ENCODE measurements around the gene KCNJ16.
A peak's percentile ranks its signal among the peaks of the same experiment; 100 is the strongest.

Gene KCNJ16

DNA sequence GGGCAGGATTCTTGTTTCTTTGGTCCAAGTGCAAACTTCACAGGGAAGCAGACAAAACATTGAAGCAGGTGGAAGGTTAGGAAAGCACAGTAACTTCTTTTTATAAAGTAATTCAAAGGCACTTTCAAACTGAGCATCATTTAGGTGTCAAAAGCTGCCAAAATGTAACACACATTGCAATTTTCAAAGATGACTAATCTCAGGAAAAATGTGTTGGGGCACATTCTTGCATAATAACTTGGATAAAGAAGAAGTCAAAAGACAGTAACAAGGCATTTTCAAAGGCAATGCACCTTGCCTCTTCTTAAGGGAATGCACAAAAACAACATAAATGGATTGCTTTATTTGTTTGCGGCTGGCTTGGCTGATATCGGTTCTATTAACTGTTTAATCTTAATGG is 97.9 kb downstream of the KCNJ16 start:
- peak; percentile 53 for DNase-seq

DNA sequence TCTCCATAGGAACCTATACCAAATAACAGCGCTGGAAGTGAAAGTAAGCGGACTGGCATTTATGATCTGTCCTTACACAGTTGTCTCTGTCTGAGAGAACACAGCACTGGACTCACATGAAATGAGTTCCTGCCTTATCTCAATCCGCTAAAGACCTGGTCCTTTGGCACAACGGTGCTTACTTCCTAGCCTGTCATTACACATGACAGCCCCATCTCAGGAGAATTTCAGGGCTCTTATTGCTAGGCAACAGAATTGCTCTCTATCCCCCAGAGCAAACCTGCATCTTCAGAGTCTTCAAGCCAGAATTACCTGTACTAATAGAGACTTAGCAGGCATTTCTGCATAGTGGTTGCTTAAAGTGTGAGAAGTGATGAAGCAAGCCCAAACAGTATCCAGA is 98.7 kb downstream of the KCNJ16 start:
- no peak for DNase-seq

DNA sequence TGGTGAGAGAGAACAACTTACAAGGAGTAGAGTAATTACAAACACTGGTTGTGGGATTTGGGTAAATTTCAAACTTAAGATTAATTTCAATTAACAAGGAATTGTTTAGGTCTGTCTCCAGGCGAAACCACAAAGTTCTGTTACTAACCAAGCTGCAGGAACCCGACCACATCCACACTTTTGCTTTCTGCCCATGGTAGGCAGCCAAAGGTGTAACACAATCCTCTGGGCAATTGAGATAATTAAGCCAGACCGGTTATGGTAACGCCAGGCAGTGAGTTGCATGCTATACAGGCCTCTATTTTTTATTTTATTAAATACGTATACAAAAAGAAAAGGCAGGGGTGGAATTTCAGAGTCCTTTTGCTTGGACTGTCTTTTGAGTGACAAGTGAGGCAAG is 106.4 kb downstream of the KCNJ16 start:
- no peak for DNase-seq

DNA sequence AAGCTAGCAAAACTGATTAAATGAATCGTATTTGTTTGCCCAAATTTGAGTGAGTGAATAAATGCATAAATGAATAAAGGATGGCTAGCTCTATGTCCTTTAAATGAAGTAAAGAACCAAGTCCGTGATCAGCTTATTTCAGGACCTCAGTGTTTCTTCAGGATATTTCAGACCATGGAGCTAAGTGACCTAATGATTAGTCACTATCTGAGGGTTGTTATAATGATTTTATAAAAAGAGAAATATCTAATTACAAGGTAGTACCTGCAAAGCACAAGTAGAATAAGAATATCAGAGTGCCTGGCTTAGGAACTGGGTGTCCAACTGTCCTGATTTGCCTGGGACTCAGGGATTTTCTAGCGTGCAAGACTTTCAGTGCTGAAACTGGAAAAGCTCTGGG is 106.8 kb downstream of the KCNJ16 start:
- peak; percentile 30 for DNase-seq

DNA sequence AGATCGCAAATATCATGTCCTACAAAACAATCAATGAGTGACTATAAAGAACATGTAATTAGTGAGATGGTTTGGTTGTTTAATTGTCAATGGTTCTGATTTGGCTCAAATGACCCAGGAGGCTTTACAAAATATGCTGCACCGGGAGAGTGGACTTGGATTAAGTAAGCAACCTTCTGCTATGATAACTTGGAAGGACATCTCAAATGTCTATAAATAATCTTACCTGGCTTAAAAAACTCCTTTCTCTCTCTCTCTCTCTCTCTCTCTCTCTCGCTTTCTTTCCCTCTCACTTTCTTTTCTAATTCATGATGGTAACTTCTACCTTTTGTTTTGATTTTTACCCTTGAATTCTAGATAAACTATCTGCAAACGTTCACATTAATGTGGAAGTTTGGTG is 108.5 kb downstream of the KCNJ16 start:
- DNase-seq = no peak

DNA sequence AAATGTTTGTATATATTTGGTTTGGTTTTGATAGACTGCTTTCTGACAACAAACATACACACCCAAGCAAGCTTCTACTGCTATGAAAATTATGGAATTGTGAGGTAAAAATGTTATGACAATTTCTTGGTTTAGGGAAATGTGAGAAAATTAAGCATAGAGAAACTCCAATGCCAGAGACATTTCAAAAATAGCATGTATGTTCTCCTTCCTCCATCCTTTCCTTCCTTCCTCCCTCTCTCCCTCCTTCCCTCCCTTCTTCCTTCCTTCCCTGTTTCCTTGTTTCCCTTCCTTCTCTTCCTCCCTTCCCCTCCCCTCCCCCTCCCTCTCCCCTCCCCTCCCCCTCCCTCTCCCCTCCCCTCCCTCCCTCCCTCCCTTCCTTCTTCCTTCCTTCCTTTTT is 109.2 kb downstream of the KCNJ16 start:
- DNase-seq = no peak

DNA sequence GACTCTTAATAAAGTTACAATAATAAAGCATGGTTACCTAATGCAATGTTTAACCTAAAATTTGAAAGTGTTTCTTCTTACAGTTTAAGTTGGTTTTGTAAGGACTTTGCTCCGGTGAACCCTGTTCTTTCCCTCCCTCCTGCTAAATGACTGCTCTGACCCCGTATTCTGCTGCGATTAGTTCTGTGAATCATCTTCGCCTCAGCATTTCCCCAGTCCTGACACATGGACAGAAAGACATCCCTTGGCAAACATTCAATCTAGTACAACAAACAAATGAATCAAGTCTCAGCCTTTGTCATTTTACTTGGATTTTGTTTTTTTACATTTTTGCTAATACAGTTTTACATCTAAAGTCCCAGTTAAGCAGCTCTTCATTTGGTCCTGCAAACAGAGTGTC is 109.7 kb downstream of the KCNJ16 start:
- peak; percentile 88 for DNase-seq
